Stimulated activated CD8-positive, alpha-beta memory T cell treated with anti-CD3 and anti-CD28 coated beads, Interleukin-15, amount 100 ng/mL, for 48 hours (primary cell): Measurements from ENCODE around the gene CCR8.
A peak's percentile ranks its signal among the peaks of the same experiment; 100 is the strongest.
"Not testable (repeated sequence)": the region's sequence is repeated elsewhere in the genome, so short reads cannot be mapped to it uniquely, and the experiment has no call there.

Source experiments
- DNase-seq, 2 donors: peaks; one replicate each; pipeline ENCODE4 v3.0.0-alpha.2; 2020; ENCODE audit warnings: low read depth in 2 of 2

The CCR8 gene

DNA sequence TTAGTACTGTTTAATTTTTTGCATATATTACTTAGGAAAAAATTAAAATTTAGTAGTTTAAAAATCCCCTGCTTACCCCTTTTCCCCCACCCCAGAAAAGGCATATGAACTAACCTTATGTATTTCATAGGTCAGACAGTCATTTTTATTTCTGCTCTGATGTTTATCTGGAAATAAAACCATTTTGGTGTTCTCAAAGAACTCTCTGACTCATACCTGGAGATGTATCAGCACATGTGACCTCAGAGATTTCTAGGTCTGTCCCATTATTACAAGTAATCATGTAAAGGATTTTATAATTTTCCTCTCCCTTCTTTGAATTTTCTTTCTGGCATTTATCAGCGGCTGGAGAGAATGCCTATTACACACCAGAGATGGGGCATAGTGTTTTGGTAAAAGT is 14.1 kb upstream of the CCR8 start:
- DNase-seq, result no peak

GRCh38 chr3:39317571-39318169 is 11.8 kb upstream of the CCR8 start:
- no peak for DNase-seq

GRCh38 chr3:39318301-39318700 is 11.2 kb upstream of the CCR8 start:
- no peak for DNase-seq

GRCh38 chr3:39319249-39319648 is 10.3 kb upstream of the CCR8 start:
- no peak for DNase-seq

GRCh38 chr3:39321574-39321983 is 7.9 kb upstream of the CCR8 start:
- DNase-seq, result not testable (repeated sequence)

- not testable (repeated sequence) for DNase-seq
Measured at GRCh38 chr3:39322209-39322715, 7.2 kb upstream of the CCR8 start.

DNA sequence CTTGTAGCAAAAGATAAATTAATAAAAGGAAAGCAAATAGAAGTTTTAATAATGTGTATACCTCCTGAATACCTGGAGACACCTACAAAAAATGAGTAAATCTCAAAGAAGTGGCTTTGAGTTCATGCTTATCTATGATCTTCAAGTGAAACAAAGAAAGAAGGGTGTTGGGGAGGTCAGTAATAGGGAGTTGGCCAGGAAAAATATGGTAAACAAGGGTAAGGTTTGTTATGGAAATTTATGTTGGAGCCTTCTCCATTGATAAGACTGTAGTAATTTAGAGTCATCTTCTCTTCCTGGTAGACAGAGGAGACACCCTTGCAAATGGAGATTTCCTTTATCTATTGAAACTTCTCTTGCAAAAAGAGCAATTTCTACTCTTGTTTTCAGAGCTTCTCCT is 6.6 kb upstream of the CCR8 start:
- DNase-seq, result no peak

- DNase-seq, result no peak
Measured at GRCh38 chr3:39323494-39323893, 6.0 kb upstream of the CCR8 start.

GRCh38 chr3:39325236-39325635 is 4.3 kb upstream of the CCR8 start:
- DNase-seq, result no peak

DNA sequence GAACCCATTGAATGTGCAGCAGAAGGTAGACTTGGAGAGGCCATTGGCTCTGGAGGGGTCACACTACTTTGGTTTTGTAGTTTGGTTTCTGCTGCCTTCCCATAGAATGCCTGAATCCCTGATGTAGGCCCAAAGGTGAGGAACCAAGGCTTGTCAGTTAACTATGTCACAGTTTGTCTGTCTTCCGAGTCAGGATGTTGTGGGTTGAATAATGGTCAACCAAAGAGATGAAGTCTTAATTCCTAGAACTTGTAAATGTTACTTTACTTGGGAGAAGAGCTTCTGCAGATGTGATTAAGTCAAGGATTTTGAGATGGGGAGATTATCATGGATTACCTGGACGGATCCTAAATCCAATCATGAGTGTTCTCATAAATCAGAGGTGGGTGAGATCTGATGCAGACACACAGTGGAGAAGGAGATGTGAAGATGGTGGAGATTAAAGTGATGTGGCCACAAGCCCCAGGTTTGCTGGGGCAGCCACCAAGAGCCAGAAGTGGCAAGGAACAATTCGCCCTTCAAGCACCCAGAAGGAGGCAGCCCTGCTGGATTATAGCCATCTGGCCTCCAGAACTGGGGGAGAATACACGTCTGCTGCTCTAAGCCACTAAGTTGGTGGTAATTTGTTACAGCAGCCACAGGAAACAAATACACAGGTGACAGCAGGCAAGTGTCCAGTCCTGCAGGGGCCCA is 2.3 kb upstream of the CCR8 start:
- no peak for DNase-seq

DNA sequence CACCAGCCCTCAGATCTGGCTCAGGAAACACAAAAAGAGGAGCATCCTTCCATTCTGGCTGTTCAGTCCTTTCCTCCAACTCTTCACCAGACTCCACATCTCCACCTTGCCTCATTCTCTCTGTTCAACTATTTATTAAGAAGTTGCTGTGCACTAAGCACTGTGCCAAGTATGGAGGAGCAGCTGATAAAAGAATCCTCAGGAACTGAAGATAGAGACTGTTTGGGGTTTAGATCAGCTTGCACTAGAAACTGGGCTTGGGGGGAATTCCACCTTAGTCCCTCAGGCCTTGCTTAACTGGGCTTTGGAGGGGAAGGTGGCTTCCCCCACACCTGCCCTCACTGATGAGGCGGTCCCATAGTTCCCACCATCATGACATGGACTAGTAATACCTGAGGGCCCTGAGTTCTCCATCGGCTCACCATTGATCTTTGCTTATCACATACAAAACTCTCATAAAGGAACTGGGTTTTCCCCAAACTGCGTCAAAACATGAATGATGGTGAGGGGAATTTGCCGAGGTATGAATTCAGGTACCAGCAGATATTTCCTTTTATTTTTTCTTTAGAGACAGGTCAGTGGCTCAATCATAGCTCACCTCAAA is 1.7 kb upstream of the CCR8 start:
- DNase-seq, result peak in 1 of 2 donors; percentile 21

GRCh38 chr3:39330824-39331223 is 1.3 kb downstream of the CCR8 start:
- no peak for DNase-seq

DNA sequence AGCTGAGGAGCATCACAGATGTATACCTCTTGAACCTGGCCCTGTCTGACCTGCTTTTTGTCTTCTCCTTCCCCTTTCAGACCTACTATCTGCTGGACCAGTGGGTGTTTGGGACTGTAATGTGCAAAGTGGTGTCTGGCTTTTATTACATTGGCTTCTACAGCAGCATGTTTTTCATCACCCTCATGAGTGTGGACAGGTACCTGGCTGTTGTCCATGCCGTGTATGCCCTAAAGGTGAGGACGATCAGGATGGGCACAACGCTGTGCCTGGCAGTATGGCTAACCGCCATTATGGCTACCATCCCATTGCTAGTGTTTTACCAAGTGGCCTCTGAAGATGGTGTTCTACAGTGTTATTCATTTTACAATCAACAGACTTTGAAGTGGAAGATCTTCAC is 3.0 kb downstream of the CCR8 start:
- no peak for DNase-seq

DNA sequence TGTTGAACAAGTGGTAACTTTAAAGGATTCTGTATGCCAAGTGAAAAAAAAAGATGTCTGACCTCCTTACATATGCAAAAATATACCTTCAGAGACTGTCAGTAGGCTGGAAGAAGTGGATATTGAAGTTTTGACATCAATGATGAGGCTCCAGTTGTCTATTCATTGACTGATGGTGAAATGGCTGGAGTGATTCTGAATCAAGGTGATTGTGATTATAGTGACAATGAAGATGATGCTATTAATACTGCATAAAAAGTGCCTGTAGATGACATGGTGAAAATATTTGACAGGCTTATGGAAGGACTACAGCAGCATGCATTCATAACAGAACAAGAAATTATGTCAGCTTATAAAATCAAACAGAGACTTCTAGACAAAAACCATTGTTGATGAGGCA is 4.1 kb downstream of the CCR8 start:
- DNase-seq, result no peak

- no peak for DNase-seq
Measured at GRCh38 chr3:39334205-39334604, 4.7 kb downstream of the CCR8 start.

DNA sequence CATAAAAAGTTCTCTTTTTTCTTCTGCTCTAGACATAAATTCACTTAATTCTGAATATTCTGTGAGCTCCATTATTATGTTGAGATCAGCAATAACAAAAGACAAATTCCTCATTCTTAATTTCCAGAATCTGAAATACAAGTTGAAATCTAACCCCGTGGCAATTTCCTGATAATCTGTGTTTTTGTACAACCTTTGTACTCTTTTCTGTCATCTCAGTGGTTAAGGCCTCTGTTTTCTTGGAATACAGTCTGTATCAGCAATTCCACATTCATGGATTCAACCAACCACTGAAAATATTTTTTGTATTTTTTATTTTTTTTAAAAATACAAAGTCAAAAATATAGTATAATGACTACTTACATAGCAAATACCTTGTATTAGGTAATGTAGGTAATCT is 8.7 kb downstream of the CCR8 start:
- DNase-seq, result no peak

GRCh38 chr3:39339086-39339485 is 9.6 kb downstream of the CCR8 start:
- no peak for DNase-seq

DNA sequence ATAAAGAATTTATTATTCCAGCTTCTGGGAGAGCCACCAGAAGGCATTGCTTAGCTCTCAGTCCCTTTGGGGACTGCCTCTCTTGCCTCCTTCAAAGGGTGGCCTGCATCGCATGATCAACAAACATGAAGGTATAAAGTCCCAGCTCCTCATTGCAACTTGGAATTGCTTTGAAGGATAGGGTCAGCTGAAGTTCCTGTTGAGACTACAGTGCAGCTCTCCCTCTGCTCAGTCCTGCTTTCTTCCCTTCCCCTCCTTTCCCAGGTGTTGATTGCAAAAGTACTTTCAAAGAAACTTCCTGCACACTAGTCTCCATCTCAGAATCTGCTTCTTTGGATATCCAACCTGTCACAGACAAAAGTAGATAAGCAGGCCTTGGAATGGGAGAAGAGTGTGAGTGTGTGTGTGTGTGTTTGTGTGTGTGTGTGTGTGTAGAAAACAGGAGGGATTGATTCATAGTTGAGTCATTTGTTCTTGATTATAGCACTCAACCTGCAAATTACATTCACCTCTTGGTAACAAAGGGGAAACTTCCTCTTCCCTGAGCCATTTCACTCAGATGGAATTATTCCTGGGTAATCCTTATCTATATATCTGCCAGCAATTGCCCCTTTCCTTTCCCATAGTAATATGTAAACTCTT is 13.7 kb downstream of the CCR8 start:
- no peak for DNase-seq

- DNase-seq, result no peak
Measured at GRCh38 chr3:39343760-39344159, 14.3 kb downstream of the CCR8 start.

DNA sequence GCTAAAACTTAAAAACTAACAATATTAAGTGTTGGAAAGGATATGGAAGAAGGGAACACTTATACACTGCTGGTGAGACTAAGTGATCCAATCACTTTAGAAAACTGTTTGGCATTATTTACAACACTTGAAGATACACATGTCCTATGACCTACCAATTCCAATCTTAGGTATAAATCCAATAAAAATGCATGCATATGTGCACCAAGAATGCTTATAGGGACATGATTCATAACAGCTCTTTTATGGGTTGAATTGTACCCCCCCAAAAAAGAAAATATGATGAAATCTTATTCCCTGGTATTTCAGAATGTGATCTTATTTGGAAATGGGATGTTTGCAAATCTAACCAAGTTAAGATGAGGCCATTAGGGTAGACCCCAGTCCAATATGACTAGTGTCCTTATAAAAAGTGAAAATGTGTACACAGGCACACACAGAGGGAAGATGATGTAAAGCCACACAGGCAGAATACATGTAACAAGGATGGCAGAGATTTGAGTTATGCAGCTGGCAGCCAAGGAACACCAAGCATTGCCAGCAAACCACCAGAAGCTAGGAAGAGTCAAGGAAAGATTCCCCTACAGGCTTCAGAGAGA is 15.3 kb downstream of the CCR8 start:
- DNase-seq, result no peak

- no peak for DNase-seq
Measured at GRCh38 chr3:39346785-39347585, 17.5 kb downstream of the CCR8 start.

GRCh38 chr3:39347586-39347876 is 18.0 kb downstream of the CCR8 start:
- DNase-seq, result no peak
